A673 (cell line): ENCODE data around the gene TOP3B. TPM values are rescaled to one million over a fixed set of nuclear protein-coding genes. Genes with fewer than 3 reads are reported as not detected.

Source experiments
- BruUV-seq: library from RNA; stranded (reverse); fragments of 400-500 nt; replicated peaks from 2 replicates; lab custom pipeline; 2021; lab: Mats Ljungman, UMichigan
- CTCF ChIA-PET: fragments of 300-600 bp; sonication (Branson Sonifier 250); formaldehyde crosslinking; loops from one replicate; lab custom pipeline; 2022; ENCODE audit warnings: antibody characterized with exemption; lab: Charles Lee
- POLR2A ChIA-PET: fragments of 300-600 bp; sonication (Branson Sonifier 250); formaldehyde crosslinking; loops from one replicate; lab custom pipeline; 2022; ENCODE audit warnings: antibody characterized with exemption; ENCODE audit not compliant: low non-redundant PET; lab: Charles Lee
- DNase-seq: peaks from one replicate; pipeline ENCODE4 v3.0.0-alpha.2; 2015; ENCODE audit warnings: low spot score
- H3K27ac ChIP-seq: fragments of 200-600 bp; sonication (generic); 2 replicates; pipeline ENCODE4 v1.5.1; 2016; ENCODE audit warnings: mixed run types, low read depth, mild to moderate bottlenecking, mixed read lengths, antibody characterized with exemption, low read length; ENCODE audit not compliant: poor library complexity, severe bottlenecking
- H3K27me3 ChIP-seq: fragments of 200-600 bp; sonication (generic); replicated peaks from 2 replicates; pipeline ENCODE4 v1.6.1; 2017; ENCODE audit warnings: mixed run types, low read depth, mild to moderate bottlenecking, mixed read lengths, antibody characterized with exemption, low read length; ENCODE audit not compliant: insufficient read depth, poor library complexity
- H3K36me3 ChIP-seq: fragments of 200-600 bp; sonication (generic); 2 replicates; pipeline ENCODE4 v1.6.1; 2016; ENCODE audit warnings: mixed run types, mild to moderate bottlenecking, mixed read lengths, antibody characterized with exemption, low read length; ENCODE audit not compliant: insufficient read depth, poor library complexity, severe bottlenecking
- H3K4me1 ChIP-seq: fragments of 200-600 bp; sonication (generic); 2 replicates; pipeline ENCODE4 v1.6.1; 2017; ENCODE audit warnings: mixed run types, mild to moderate bottlenecking, mixed read lengths, antibody characterized with exemption, low read length; ENCODE audit not compliant: insufficient read depth, poor library complexity, severe bottlenecking
- H3K4me3 ChIP-seq: fragments of 200-600 bp; sonication (generic); 2 replicates; pipeline ENCODE4 v1.5.1; 2016; ENCODE audit warnings: low read depth, mixed run types, mild to moderate bottlenecking, mixed read lengths, low read length; ENCODE audit not compliant: poor library complexity, severe bottlenecking
- H3K9me3 ChIP-seq: fragments of 200-600 bp; sonication (generic); 2 replicates; pipeline ENCODE4 v1.6.1; 2016; ENCODE audit warnings: mixed run types, low read depth, mild to moderate bottlenecking, mixed read lengths, antibody characterized with exemption, low read length; ENCODE audit not compliant: poor library complexity, severe bottlenecking
- CTCF ChIP-seq: fragments of 300-800, 200-600 bp; sonication (generic); conservative IDR thresholded peaks from 2 replicates; pipeline ENCODE4 v1.5.1; 2017; ENCODE audit warnings: low read depth, mild to moderate bottlenecking, antibody characterized with exemption, low read length, moderate library complexity, mixed read lengths
- EZH2 ChIP-seq: fragments of 200-600 bp; sonication (generic); IDR thresholded peaks from 2 replicates; pipeline ENCODE4 v1.6.1; 2017; ENCODE audit warnings: borderline replicate concordance, low read depth, mild to moderate bottlenecking, mixed read lengths, antibody characterized with exemption, low read length; ENCODE audit not compliant: poor library complexity, severe bottlenecking
- intact Hi-C: fragments of 100-400 bp; cut with micrococcal nuclease; formaldehyde crosslinking; loops from one replicate; pipeline ENCODE4 v1.10.0; 2022; ENCODE audit not compliant: unreplicated experiment
- total RNA-seq: library from RNA; stranded (reverse); gene quantifications from 2 replicates; pipeline ENCODE4 v1.2.3, GENCODE V29; 2021

TOP3B gene
- total RNA-seq, 1 experiment from 2014 or later, result 60.2 TPM

GRCh38 chr22:21991774-21992173, 9.2 kb upstream of the TOP3B start:
- ChIA-PET POLR2A (no interaction called here), CTCF (no interaction called here)
- H3K9me3 ChIP-seq, result no peaks in the 10 kb centered on the region
- TF ChIP-seq EZH2 (no peak), CTCF (no peak)
- BruUV-seq, result no TSS peak
- no peak overlapping the region for H3K27ac ChIP-seq
- H3K36me3 ChIP-seq, result no peaks in the 10 kb centered on the region
- intact Hi-C loops, result no loop called here
- no peak for DNase-seq
- no peak overlapping the region for H3K4me3 ChIP-seq
- no peaks in the 10 kb centered on the region for H3K27me3 ChIP-seq
- H3K4me1 ChIP-seq, result no peaks in the 10 kb centered on the region

GRCh38 chr22:21991304-21991596, 8.7 kb upstream of the TOP3B start:
- ChIA-PET POLR2A (no interaction called here), CTCF (interaction anchor here (0.9 kb wide), 1 partner anchor 19 kb away, joined by 3 read pairs; no protein-coding TSS in a partner anchor)
- TF ChIP-seq EZH2 (no peak), CTCF (no peak)
- no peak for DNase-seq
- no peaks in the 10 kb centered on the region for H3K36me3 ChIP-seq
- H3K4me1 ChIP-seq, result no peaks in the 10 kb centered on the region
- no peaks in the 10 kb centered on the region for H3K9me3 ChIP-seq
- no peak overlapping the region for H3K27ac ChIP-seq
- no TSS peak for BruUV-seq
- H3K4me3 ChIP-seq, result no peak overlapping the region
- intact Hi-C loops, result no loop called here
- H3K27me3 ChIP-seq, result no peaks in the 10 kb centered on the region

GRCh38 chr22:21990445-21991303, 8.1 kb upstream of the TOP3B start:
- CTCF ChIA-PET, result interaction anchor here (0.5 to 0.9 kb wide), 2 partner anchors 18 to 1572 kb away, joined by 3 to 5 read pairs; no protein-coding TSS in a partner anchor
- no peak overlapping the region for H3K27ac ChIP-seq
- H3K4me3 ChIP-seq, result no peak overlapping the region
- intact Hi-C loops, result no loop called here
- no peaks in the 10 kb centered on the region for H3K4me1 ChIP-seq
- H3K27me3 ChIP-seq, result no peaks in the 10 kb centered on the region
- POLR2A ChIA-PET, result no interaction called here
- no peak for TF ChIP-seq CTCF
- no peak for TF ChIP-seq EZH2
- no peak for DNase-seq
- no peaks in the 10 kb centered on the region for H3K36me3 ChIP-seq
- BruUV-seq, result no TSS peak
- H3K9me3 ChIP-seq, result no peaks in the 10 kb centered on the region
